GM12864 (cell line): ENCODE results near the gene FBXL4.

Source experiments
- DNase-seq: peaks from one replicate; pipeline ENCODE4 v3.0.0-alpha.2; 2011; ENCODE audit warnings: low read depth
- H3K4me3 ChIP-seq: 2 replicates; pipeline ENCODE4 v1.5.1; 2011; ENCODE audit warnings: mild to moderate bottlenecking, low read depth, low read length, control low read depth
- TF ChIP-seq, protein P1 (sequence below): IDR thresholded peaks from 2 replicates; pipeline ENCODE4 v1.5.1; 2011; ENCODE audit warnings: low read depth, mild to moderate bottlenecking, moderate library complexity, low read length, control low read depth, inconsistent platforms; ENCODE audit errors: missing control alignments

FBXL4 gene

GRCh38 chr6:98894810-98895209, 52.9 kb downstream of the FBXL4 start:
- DNase-seq, result no peak
- TF ChIP-seq, protein P1, sequence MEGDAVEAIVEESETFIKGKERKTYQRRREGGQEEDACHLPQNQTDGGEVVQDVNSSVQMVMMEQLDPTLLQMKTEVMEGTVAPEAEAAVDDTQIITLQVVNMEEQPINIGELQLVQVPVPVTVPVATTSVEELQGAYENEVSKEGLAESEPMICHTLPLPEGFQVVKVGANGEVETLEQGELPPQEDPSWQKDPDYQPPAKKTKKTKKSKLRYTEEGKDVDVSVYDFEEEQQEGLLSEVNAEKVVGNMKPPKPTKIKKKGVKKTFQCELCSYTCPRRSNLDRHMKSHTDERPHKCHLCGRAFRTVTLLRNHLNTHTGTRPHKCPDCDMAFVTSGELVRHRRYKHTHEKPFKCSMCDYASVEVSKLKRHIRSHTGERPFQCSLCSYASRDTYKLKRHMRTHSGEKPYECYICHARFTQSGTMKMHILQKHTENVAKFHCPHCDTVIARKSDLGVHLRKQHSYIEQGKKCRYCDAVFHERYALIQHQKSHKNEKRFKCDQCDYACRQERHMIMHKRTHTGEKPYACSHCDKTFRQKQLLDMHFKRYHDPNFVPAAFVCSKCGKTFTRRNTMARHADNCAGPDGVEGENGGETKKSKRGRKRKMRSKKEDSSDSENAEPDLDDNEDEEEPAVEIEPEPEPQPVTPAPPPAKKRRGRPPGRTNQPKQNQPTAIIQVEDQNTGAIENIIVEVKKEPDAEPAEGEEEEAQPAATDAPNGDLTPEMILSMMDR, result no peak

GRCh38 chr6:98887650-98888049, 60.1 kb downstream of the FBXL4 start:
- H3K4me3 ChIP-seq, result no peak overlapping the region
- TF ChIP-seq, protein P1, result no peak

More at GRCh38 chr6:98894810-98895209, 52.9 kb downstream of the FBXL4 start:
- H3K4me3 ChIP-seq, result no peak overlapping the region

DNA sequence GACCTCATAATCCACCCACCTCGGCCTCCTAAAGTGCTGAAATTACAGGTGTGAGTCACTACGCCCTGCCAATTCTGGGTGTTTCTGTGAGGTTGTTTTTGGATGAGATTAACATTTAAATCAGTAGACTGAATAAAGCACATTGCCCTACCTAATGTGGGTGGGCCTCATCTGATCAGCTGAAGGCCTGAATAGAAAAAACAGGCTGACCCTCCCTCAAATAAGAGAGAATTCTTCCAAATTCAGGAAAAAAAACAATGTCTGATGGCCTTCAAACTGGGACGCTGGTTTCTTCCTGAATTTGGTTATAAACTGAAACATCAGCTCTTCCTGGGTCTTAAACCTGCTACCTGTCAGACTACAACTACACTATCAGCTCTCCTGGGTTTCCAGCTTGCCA, 62.4 kb downstream of the FBXL4 start:
- TF ChIP-seq, protein P1, result no peak
- H3K4me3 ChIP-seq, result no peak overlapping the region
- no peak for DNase-seq

More at GRCh38 chr6:98887650-98888049, 60.1 kb downstream of the FBXL4 start:
- DNase-seq, result no peak

- peak; percentile 4 for DNase-seq
- no peak overlapping the region for H3K4me3 ChIP-seq
- TF ChIP-seq, protein P1, result no peak
Measured at GRCh38 chr6:98880486-98880885, 67.3 kb downstream of the FBXL4 start.

- H3K4me3 ChIP-seq, result no peak overlapping the region
- TF ChIP-seq, protein P1, result no peak
Measured at GRCh38 chr6:98877250-98877649, 70.5 kb downstream of the FBXL4 start.

GRCh38 chr6:98875375-98875774, 72.4 kb downstream of the FBXL4 start:
- DNase-seq, result no peak
- TF ChIP-seq, protein P1, result no peak
- no peak overlapping the region for H3K4me3 ChIP-seq

More at GRCh38 chr6:98877250-98877649, 70.5 kb downstream of the FBXL4 start:
- DNase-seq, result no peak

DNA sequence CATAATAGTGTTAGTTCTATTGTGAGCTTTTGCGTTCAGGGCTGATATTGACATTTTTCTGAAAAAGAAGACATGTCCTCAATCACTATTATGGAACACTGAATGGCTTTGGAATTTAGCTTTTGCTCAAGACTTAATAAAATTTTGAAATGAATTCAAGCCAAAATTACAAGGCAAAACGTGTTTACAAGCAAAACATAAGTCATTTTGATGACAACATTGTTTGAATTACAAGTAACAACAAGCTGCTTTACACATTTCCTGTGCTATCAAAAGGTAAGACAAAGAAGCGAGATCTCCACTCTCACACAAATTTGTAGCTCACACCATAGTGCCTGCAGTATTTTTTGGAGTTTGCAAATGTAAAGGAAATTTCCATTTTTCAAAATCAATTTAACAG, 75.9 kb downstream of the FBXL4 start:
- DNase-seq, result no peak
- TF ChIP-seq, protein P1, result no peak
- H3K4me3 ChIP-seq, result no peak overlapping the region
